ENCODE results near the gene SIRPG.

The SIRPG gene

GRCh38 chr20:1588533-1589460 is 68.8 kb downstream of the SIRPG start:
- DNase-seq, result no peak

DNA sequence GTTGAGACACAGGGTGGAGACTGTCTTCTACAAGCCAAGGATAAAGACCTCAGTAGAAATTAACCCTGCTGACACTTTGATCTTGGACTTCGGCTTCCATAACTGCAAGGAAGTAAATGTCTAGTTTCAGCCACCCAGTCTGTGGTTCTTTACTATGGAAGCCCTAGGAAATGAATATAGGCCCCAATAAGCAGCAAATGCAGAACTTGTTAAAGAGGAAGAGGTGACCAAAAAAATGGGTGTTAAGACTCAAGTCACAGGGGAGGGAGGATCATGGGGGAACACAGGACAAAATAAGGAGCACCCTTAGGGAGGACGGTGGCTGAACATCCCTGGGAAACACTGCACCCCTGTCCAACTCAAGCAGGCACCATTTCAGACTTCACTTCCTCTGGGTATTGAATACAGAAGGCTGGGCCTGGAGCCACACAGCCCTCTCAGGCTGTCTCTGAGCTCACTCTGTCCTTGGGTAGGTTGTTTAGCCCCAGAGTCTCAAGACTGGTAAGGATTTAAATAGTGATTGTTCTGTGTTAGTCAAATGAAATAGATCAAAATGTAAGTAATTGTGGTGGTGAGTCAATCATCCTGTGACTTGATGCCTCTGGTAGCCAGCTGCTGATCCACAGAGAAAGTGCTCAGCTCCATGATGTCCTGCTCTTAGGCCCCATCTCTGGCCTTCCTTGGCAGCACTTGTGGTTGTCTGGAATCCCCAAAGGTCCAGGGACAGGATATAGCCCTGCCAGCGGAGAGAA is 69.6 kb downstream of the SIRPG start:
- no peak for DNase-seq

- no peak for DNase-seq
These were observed 78.1 kb downstream of the SIRPG start for GRCh38 chr20:1579488-1579887.

All from right kidney (tissue), 1 donor.